A673 (cell line): Measurements from ENCODE around the gene ZNF837.
"Not testable (repeated sequence)": the region's sequence is repeated elsewhere in the genome, so short reads cannot be mapped to it uniquely, and the experiment has no call there.

Experiments
- EZH2 ChIP-seq: fragments of 200-600 bp; sonication (generic); IDR thresholded peaks from 2 replicates; pipeline ENCODE4 v1.6.1; 2017; ENCODE audit warnings: borderline replicate concordance, low read depth, mild to moderate bottlenecking, mixed read lengths, antibody characterized with exemption, low read length; ENCODE audit not compliant: poor library complexity, severe bottlenecking
- TF ChIP-seq, protein P1 (sequence below): fragments of 300-800, 200-600 bp; sonication (generic); conservative IDR thresholded peaks from 2 replicates; pipeline ENCODE4 v1.5.1; 2017; ENCODE audit warnings: low read depth, mild to moderate bottlenecking, antibody characterized with exemption, low read length, moderate library complexity, mixed read lengths

DNA sequence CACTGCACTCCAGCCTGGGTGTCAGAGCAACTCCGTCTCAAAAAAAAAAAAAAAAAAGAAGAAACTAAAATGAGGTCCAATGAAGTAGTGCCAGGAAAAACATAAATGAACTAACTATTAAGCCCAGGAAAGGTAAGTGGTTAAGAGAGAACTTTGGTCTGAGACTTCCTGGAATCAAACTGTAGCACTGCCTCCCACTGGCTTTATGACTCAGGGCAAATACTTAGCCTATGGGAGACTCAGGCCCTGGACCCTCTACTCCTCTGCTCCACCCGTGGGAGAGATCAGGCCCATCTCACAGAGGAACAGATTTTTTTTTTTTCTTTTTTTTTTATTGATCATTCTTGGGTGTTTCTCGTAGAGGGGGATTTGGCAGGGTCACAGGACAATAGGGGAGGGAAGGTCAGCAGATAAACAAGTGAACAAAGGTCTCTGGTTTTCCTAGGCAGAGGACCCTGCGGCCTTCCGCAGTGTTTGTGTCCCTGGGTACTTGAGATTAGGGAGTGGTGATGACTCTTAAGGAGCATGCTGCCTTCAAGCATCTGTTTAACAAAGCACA, 23.2 kb upstream of the ZNF837 start:
- TF ChIP-seq, protein P1, sequence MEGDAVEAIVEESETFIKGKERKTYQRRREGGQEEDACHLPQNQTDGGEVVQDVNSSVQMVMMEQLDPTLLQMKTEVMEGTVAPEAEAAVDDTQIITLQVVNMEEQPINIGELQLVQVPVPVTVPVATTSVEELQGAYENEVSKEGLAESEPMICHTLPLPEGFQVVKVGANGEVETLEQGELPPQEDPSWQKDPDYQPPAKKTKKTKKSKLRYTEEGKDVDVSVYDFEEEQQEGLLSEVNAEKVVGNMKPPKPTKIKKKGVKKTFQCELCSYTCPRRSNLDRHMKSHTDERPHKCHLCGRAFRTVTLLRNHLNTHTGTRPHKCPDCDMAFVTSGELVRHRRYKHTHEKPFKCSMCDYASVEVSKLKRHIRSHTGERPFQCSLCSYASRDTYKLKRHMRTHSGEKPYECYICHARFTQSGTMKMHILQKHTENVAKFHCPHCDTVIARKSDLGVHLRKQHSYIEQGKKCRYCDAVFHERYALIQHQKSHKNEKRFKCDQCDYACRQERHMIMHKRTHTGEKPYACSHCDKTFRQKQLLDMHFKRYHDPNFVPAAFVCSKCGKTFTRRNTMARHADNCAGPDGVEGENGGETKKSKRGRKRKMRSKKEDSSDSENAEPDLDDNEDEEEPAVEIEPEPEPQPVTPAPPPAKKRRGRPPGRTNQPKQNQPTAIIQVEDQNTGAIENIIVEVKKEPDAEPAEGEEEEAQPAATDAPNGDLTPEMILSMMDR: not testable (repeated sequence)
- not testable (repeated sequence) for TF ChIP-seq EZH2
